Ovary (tissue), 9 donors: ENCODE measurements around the gene CLDN2. TPM values are rescaled to one million over a fixed set of nuclear protein-coding genes. Genes with fewer than 3 reads are reported as not detected.

Experiments used
- DNase-seq, 5 donors: peaks; one replicate each; pipeline ENCODE4 v3.0.0-alpha.2; 2019 to 2020
- H3K27ac ChIP-seq, 2 donors: fragments of 200-600 bp; one replicate each; pipeline versions ENCODE4 v1.5.1 to v1.8.0; 2019 to 2022
- H3K27me3 ChIP-seq: fragments of 200-600 bp; one replicate; pipeline ENCODE4 v1.8.0; 2022
- H3K36me3 ChIP-seq: fragments of 200-600 bp; sonication (generic); one replicate; pipeline ENCODE4 v1.5.1; 2019
- H3K4me1 ChIP-seq: one replicate; pipeline ENCODE4 v1.8.1; 2013; ENCODE audit warnings: mild to moderate bottlenecking, moderate library complexity; ENCODE audit not compliant: insufficient read depth
- H3K4me3 ChIP-seq: fragments of 200-600 bp; sonication (generic); one replicate; pipeline ENCODE4 v1.5.1; 2017
- H3K9me3 ChIP-seq, 2 donors: fragments of 200-600 bp in 1 of 2; sonication (generic) in 1 of 2; one replicate each; pipeline versions ENCODE4 v1.5.1 to v1.8.1; 2013 to 2019; ENCODE audit warnings: mild to moderate bottlenecking in 1 of 2, moderate library complexity in 1 of 2
- CTCF ChIP-seq, 3 donors: fragments of 450-650 bp in 2 of 3; fragments of 200-600 bp in 1 of 3; IDR thresholded peaks; one replicate each; pipeline versions ENCODE4 v1.5.1 to v1.8.0; 2016 to 2022; ENCODE audit warnings: antibody characterized with exemption in 3 of 3, mild to moderate bottlenecking in 1 of 3
- EP300 ChIP-seq: sonication (generic); formaldehyde crosslinking; IDR thresholded peaks from one replicate; pipeline ENCODE4 v1.6.1; 2017; ENCODE audit warnings: antibody characterized with exemption
- POLR2A ChIP-seq: fragments of 450-650 bp; IDR thresholded peaks from one replicate; pipeline ENCODE4 v1.6.1; 2017; ENCODE audit warnings: antibody characterized with exemption, mild to moderate bottlenecking, moderate library complexity
- WGBS, 3 donors: extraction: QIAGEN DNeasy Blood & Tissue Kit in 1 of 3; methylation state at CpG; one replicate each; pipeline versions ENCODE4 v1.1.5 to v1.1.7; 2013 to 2017; 5-methylcytosine and 5-hydroxymethylcytosine counted together
- intact Hi-C, 4 donors: fragments of 100-400 bp; cut with DNase I; formaldehyde crosslinking; loops; one replicate each; pipeline versions ENCODE4 v1.11.0 to v1.15.1; 2022 to 2023
- polyA plus RNA-seq, 2 donors: library from polyadenylated mRNA; stranded (reverse); fragments of 200-250 nt in 1 of 2; fragments of 350-450 nt in 1 of 2; fragmentation: Illumina TruSeq in 1 of 2; extraction: RNeasy Lipid Tissue Mini Kit (QIAGEN cat#74804) in 1 of 2; gene quantifications; one replicate each; pipeline ENCODE4 v1.2.3, GENCODE V29; 2013 to 2014
- total RNA-seq, 7 donors: library from RNA; depleted of rRNA in 2 of 7; stranded (reverse); fragments of >200 nt in 2 of 7; fragmentation: NEBNext Ultra II Directional in 3 of 7; extraction: Animal tissue kit (Norgen Biotek cat#: 25700) in 3 of 7; gene quantifications; one replicate each; pipeline versions ENCODE4 v1.1.0 to v1.2.4, GENCODE V29; 2016 to 2023
- donor health status: DM: no; HTN: no; CAD: no; lungs with moderate emphysema.
- donor health status: DM: no; HTN: no; CAD: no.
- donor health status: Bipolar disorder and iron deficiency.
- donor health status: DM: yes; HTN: yes; CAD: no.
- donor health status: DM: no; HTN: no; CAD: no.
- donor health status: DM: yes; HTN: yes; CAD: no.

The CLDN2 gene
- total and polyA plus RNA-seq, 9 donors, result 0.10 to 0.70 (median 0.47) TPM; not detected in 5

DNA sequence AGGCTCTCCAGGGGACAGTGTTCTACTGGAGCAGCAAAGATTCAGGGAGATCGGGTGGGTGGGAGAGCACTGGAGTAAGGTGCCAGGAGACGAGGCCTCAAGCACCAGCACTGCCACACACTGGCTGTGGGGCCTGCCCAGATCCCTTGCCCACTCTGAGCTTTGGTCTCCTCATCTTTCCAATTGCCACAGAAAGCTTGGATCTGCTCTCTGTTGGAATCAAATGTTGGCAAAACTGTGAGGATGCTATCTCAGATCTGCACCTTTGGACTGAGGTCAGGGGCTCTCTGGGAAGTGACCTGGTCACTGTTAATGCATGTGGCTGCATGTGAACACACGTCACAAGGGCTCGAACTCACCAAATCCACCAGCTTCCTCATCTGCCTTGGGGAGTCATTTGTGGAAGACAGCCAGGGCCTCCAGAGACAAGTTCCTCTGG, 18.4 kb upstream of the CLDN2 start:
- H3K4me1 ChIP-seq, result no peaks in the 10 kb centered on the region
- WGBS, 3 donors, result 58 to 76% (median 75%) methylated on average over 4 of the region's 4 CpGs
- TF ChIP-seq CTCF (IDR thresholded peaks at IDR 0.05) (no peak), POLR2A (no peak), EP300 (no peak)
- H3K27ac ChIP-seq, result no peak overlapping the region
- H3K36me3 ChIP-seq, result no peaks in the 10 kb centered on the region
- no peaks in the 10 kb centered on the region for H3K9me3 ChIP-seq
- H3K4me3 ChIP-seq, result no peak overlapping the region
- intact Hi-C loops, result loop anchor here in 1 of 4 donors (2.0 kb wide), 1 partner anchor 59 kb away; no protein-coding TSS in a partner anchor
- no peaks in the 10 kb centered on the region for H3K27me3 ChIP-seq
- DNase-seq, result no peak

GRCh38 chrX:106902684-106903083, 17.5 kb upstream of the CLDN2 start:
- WGBS, 3 donors, result 67 to 81% (median 78%) methylated on average over 2 of the region's 2 CpGs

DNA sequence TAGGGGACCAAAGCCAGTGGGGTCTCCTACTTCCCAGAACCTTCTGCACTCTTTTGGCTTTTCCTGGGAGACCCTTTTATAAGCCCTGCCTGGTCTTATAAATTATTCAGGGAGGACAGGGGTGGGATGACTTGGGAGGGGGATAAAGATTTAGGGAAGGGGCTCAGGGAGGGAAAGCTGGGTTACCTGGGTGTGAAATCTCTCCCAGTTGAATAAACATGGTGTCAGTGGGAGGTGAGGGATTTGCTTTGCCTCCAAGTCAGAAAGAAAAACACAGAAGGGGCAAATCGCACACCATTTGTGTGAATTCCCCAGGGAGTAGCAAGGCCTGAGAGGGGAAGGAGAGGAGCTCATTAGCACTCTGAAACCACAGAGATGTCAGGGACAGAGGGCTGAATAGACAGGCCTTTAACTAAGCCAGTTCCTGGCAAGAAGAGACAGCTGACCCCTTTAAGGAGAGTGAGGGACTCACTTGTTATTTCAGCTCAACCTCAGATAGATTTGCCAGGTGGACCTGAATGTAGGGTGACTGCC, 16.8 kb upstream of the CLDN2 start, which contains the start of gene RIPPLY1:
RIPPLY1 (minus strand) TSS at position 51 of the 534 bp plus-strand sequence. CDS start 54 bp downstream, outside the sequence.
- WGBS, 3 donors, result 73 to 93% (median 76%) methylated on average over 1 of the region's 1 CpG
- Histone ChIP-seq H3K4me1 (no peaks in the 10 kb centered on the region), H3K36me3 (no peaks in the 10 kb centered on the region), H3K4me3 (no peak within 1 kb of the TSS), H3K9me3 (no peaks in the 10 kb centered on the region), H3K27me3 (no peaks in the 10 kb centered on the region), H3K27ac (no peak within 1 kb of the TSS)
- no peak for DNase-seq
- TF ChIP-seq CTCF (IDR thresholded peaks at IDR 0.05) (no peak), POLR2A (no peak), EP300 (no peak)
- intact Hi-C loops, result no loop called here

More at GRCh38 chrX:106902684-106903083, 17.5 kb upstream of the CLDN2 start:
- DNase-seq, result no peak
- H3K4me3 ChIP-seq, result no peak overlapping the region
- H3K9me3 ChIP-seq, result no peaks in the 10 kb centered on the region
- TF ChIP-seq CTCF (IDR thresholded peaks at IDR 0.05) (no peak), POLR2A (no peak), EP300 (no peak)
- H3K27me3 ChIP-seq, result no peaks in the 10 kb centered on the region
- H3K36me3 ChIP-seq, result no peaks in the 10 kb centered on the region
- H3K4me1 ChIP-seq, result no peaks in the 10 kb centered on the region
- H3K27ac ChIP-seq, result no peak overlapping the region
- intact Hi-C loops, result no loop called here

DNA sequence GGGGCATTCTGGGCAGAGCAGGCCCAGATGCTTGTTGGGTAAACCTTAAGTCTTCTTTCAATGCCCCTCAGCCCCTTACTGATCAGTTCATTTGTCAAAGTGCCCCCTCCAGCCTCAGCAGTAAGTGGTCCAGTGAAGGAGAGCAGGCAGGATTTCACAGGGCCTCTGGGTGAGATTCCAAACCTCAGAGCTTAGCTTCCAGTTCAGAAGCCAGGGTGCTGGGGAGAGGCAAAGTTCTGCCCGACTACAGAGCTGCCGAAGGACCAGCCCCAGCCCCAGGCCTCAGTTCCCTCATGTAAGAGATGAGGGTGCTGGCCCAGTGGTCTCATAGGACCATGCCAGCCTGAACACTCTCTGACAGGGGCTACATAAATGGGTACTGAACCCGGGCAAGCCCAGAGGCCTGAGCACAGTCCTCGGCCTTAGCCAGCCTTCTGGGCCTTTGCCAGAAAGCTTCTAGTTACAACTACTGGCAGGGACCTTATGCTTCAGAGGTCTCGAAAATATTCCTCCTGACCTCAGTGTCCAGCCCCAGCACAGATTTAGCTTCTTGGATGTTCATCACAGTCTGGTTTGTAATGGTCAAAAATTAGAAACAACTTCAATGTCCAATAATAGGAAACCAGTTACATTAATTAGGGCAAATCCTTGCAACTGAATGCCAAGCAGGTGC, 16.2 kb upstream of the CLDN2 start:
- H3K27me3 ChIP-seq, result no peaks in the 10 kb centered on the region
- no peaks in the 10 kb centered on the region for H3K4me1 ChIP-seq
- H3K27ac ChIP-seq, result no peak overlapping the region
- no peak for DNase-seq
- no peak for TF ChIP-seq EP300
- no peak overlapping the region for H3K4me3 ChIP-seq
- H3K36me3 ChIP-seq, result no peaks in the 10 kb centered on the region
- no peaks in the 10 kb centered on the region for H3K9me3 ChIP-seq
- 68 to 77% (median 74%) methylated on average over 5 of the region's 5 CpGs for WGBS, 3 donors
- intact Hi-C loops, result no loop called here
